Heart left ventricle (tissue), 16 donors: ENCODE results near the gene PDE7B. TPM values are rescaled to one million over a fixed set of nuclear protein-coding genes. Genes with fewer than 3 reads are reported as not detected.
"Not testable (repeated sequence)": the region's sequence is repeated elsewhere in the genome, so short reads cannot be mapped to it uniquely, and the experiment has no call there.

ENCODE experiments used
- ATAC-seq, 4 donors: fragments of 200-7000 bp; cut with Tn5 transposase; one replicate each; pipeline ENCODE4 v1.9.1; 2020 to 2022; ENCODE audit warnings: moderate library complexity in 4 of 4, mild to moderate bottlenecking in 3 of 4, moderate number of reproducible peaks in 1 of 4
- DNase-seq, 5 donors: peaks; one replicate each; pipeline ENCODE4 v3.0.0-alpha.2; 2020
- H3K27ac ChIP-seq, 12 donors: fragments of 200-600 bp; sonication (generic) in 4 of 12; one replicate each; pipeline versions ENCODE4 v1.5.0 to v1.8.0; 2016 to 2022; ENCODE audit warnings: mild to moderate bottlenecking in 2 of 12
- H3K27me3 ChIP-seq, 9 donors: fragments of 200-600 bp; sonication (generic) in 2 of 9; one replicate each; pipeline versions ENCODE4 v1.5.1 to v1.8.0; 2016 to 2022; ENCODE audit warnings: mild to moderate bottlenecking in 3 of 9
- H3K36me3 ChIP-seq, 9 donors: fragments of 200-600 bp; sonication (generic) in 2 of 9; one replicate each; pipeline versions ENCODE4 v1.5.0 to v1.8.0; 2018 to 2022; ENCODE audit warnings: mild to moderate bottlenecking in 2 of 9
- H3K4me1 ChIP-seq, 12 donors: fragments of 200-600 bp; sonication (generic) in 4 of 12; one replicate each; pipeline versions ENCODE4 v1.5.0 to v1.8.0; 2016 to 2022; ENCODE audit warnings: mild to moderate bottlenecking in 3 of 12
- H3K4me3 ChIP-seq, 12 donors: fragments of 200-600 bp; sonication (generic) in 4 of 12; one replicate each; pipeline versions ENCODE4 v1.5.0 to v1.8.0; 2017 to 2022; ENCODE audit warnings: mild to moderate bottlenecking in 9 of 12, moderate library complexity in 4 of 12
- H3K9me3 ChIP-seq, 12 donors: fragments of 200-600 bp; sonication (generic) in 4 of 12; one replicate each; pipeline versions ENCODE4 v1.5.0 to v1.8.0; 2016 to 2022; ENCODE audit warnings: mild to moderate bottlenecking in 1 of 12
- POLR2A ChIP-seq, 2 donors: fragments of 450-650 bp; IDR thresholded peaks; one replicate each; pipeline ENCODE4 v1.6.1; 2017; ENCODE audit warnings: antibody characterized with exemption in 2 of 2, mild to moderate bottlenecking in 2 of 2, moderate library complexity in 2 of 2
- WGBS, 4 donors: extraction: QIAGEN DNeasy Blood & Tissue Kit in 2 of 4; methylation state at CpG; one replicate each; pipeline versions ENCODE4 v1.1.5 to v1.1.7; 2013 to 2018; 5-methylcytosine and 5-hydroxymethylcytosine counted together
- intact Hi-C, 10 donors: fragments of 100-400 bp; cut with DNase I; formaldehyde crosslinking; loops; one replicate each; pipeline versions ENCODE4 v1.11.1 to v1.14.2; 2022
- polyA plus RNA-seq, 2 donors: library from polyadenylated mRNA; stranded (reverse); fragments of 200-250 nt; gene quantifications; one replicate each; pipeline ENCODE4 v1.2.3, GENCODE V29; 2013
- total RNA-seq, 9 donors: library from RNA; depleted of rRNA in 2 of 9; stranded (reverse); fragments of >200 nt in 2 of 9; fragmentation: NEBNext Ultra II Directional in 3 of 9; extraction: Animal tissue kit (Norgen Biotek cat#: 25700) in 3 of 9; gene quantifications; one replicate each; pipeline versions ENCODE4 v1.1.0 to v1.2.4, GENCODE V29; 2016 to 2023
- TF ChIP-seq, protein P1 (sequence below), 12 donors: fragments of 200-600 bp; sonication (generic) in 4 of 12; IDR thresholded peaks; one replicate each; pipeline versions ENCODE4 v1.5.0 to v1.8.0; 2018 to 2022; ENCODE audit warnings: antibody characterized with exemption in 12 of 12, mild to moderate bottlenecking in 5 of 12
- donor health status: ischemic (EF 13 %, LVEDD 7.1; RV severe dilation, severe dysfunction).
- donor health status: healthy with polysubstance abuse.
- donor health status: DM: no; HTN: yes; CAD: no.
- donor health status: DM: no; HTN: no; CAD: no.
- donor health status: ischemic (EF 25% LVEDD 6.9; RV normal size, moderate dysfunction).
- donor health status: ischemic (EF 25% LVEDD 5.7; RV mildly dilated, moderate dysfunction).
- donor health status: healthy.
- donor health status: DM: yes; HTN: yes; CAD: no.
- donor health status: ischemic (EF 35%, LVEDD 5.7; RV mildly dilated, moderate dysfunction).
- donor health status: nonischemic (EF 11% LVEDD 7.7; RV severe dilation, severe dysfunction).
- donor health status: DM: yes; HTN: yes; CAD: no.
- donor health status: PGD.
- donor health status: ischemic (EF 29% LVEDD 5.4; RV normal size, mild dysfunction).
- donor health status: nonischemic (EF 23%, LVEDD 6.1; RV moderate dilation, normal function).

The PDE7B gene
- total and polyA plus RNA-seq, 11 donors, result 4.4 to 29.1 (median 9.0) TPM

DNA sequence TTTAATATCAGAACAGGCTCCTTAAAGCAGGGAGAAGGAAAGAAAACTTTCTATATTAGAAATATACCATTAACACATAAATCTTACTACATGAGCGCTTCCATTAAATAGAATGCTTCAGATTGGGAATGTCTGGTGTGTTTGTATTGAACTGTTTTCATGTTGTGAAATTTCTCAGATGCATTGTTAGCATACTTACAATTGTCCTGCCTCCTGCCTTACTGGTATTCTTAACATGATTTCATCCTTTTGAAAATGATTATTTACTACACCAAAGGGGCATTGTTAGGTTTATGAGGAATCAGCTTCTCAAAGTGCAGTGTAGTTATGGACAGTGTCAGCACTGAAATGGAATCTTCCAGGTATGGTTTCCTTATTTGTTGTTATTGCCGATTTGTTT, 253.1 kb downstream of the PDE7B start:
- 62 to 89% (median 86%) methylated on average over 2 of the region's 2 CpGs for WGBS, 4 donors
- H3K4me3 ChIP-seq, result peak overlapping the region in 1 of 12 donors; percentile 16
- peaks cover 0 to 4% (median 0%) of the 10 kb centered on the region in 12 donors for H3K9me3 ChIP-seq
- TF ChIP-seq, protein P1, sequence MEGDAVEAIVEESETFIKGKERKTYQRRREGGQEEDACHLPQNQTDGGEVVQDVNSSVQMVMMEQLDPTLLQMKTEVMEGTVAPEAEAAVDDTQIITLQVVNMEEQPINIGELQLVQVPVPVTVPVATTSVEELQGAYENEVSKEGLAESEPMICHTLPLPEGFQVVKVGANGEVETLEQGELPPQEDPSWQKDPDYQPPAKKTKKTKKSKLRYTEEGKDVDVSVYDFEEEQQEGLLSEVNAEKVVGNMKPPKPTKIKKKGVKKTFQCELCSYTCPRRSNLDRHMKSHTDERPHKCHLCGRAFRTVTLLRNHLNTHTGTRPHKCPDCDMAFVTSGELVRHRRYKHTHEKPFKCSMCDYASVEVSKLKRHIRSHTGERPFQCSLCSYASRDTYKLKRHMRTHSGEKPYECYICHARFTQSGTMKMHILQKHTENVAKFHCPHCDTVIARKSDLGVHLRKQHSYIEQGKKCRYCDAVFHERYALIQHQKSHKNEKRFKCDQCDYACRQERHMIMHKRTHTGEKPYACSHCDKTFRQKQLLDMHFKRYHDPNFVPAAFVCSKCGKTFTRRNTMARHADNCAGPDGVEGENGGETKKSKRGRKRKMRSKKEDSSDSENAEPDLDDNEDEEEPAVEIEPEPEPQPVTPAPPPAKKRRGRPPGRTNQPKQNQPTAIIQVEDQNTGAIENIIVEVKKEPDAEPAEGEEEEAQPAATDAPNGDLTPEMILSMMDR (IDR thresholded peaks at IDR 0.05), result no peak
- TF ChIP-seq POLR2A (IDR thresholded peaks at IDR 0.05), result no peak
- peaks cover 0 to 3% (median 0%) of the 10 kb centered on the region in 9 donors for H3K36me3 ChIP-seq
- no peak for ATAC-seq
- DNase-seq, result no peak
- intact Hi-C loops, result loop anchor here in 7 of 10 donors (2.0 to 10.0 kb wide), 6 partner anchors 43 to 70 kb away; no protein-coding TSS in a partner anchor
- no peaks in the 10 kb centered on the region for H3K27me3 ChIP-seq
- H3K4me1 ChIP-seq, result peaks cover 0 to 78% (median 40%) of the 10 kb centered on the region in 12 donors
- H3K27ac ChIP-seq, result peak overlapping the region; percentile 67 to 90 (median 84)

DNA sequence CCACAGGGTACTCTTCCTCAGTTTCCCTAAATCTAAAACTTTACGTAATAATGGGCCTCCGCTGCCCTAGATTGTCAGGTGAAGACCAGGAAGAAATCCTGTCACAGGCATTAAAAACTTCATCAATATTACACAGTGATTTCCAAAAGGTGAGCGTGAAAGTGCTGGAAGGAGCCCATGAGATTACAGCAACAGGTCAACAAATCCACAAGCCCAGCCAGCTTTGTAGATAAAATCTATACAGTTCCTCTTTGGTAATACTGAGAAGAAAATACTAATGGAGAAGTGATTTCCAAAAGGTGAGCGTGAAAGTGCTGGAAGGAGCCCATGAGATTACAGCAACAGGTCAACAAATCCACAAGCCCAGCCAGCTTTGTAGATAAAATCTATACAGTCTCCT, 254.3 kb downstream of the PDE7B start:
- H3K27ac ChIP-seq, result peak overlapping the region in 5 of 12 donors; percentile 13 to 87 (median 80)
- not testable (repeated sequence) for H3K9me3 ChIP-seq, H3K4me3 ChIP-seq, H3K36me3 ChIP-seq, H3K27me3 ChIP-seq, DNase-seq, ATAC-seq
- 82 to 89% (median 85%) methylated on average over 4 of the region's 4 CpGs for WGBS, 4 donors
- intact Hi-C loops, result loop anchor here in 6 of 10 donors (2.0 to 10.0 kb wide), 6 partner anchors 38 to 71 kb away; no protein-coding TSS in a partner anchor
- H3K4me1 ChIP-seq, result peaks cover 0 to 77% (median 39%) of the 10 kb centered on the region in 12 donors

DNA sequence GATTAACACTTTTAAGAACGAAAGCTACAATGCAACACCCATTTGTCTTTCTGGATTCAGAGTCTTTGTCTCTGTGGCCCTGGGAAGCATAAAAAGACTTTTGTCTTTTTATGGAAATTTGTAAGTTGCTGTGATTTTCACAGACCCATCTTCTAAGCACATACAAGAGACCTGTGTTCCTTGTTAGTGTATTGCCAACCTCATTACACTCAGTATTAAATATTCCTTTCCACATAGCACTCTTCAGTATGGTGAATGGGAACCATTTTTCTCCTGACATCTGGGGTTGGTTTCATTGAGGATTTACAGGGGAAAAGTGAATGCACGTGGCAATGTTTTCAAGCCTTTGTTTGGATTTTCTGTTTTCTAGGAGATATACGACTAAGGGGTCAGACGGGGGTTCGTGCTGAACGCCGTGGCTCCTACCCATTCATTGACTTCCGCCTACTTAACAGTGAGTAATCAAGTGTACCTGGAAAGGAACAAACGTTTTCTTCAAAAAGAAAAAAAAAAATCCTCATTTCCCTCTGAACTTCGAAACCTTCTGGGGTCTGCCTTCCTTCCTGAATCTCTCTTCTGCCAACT, 257.0 kb downstream of the PDE7B start:
- no peak for ATAC-seq
- intact Hi-C loops, result loop anchor here in 5 of 10 donors (5.0 to 10.0 kb wide), 5 partner anchors 41 to 74 kb away; no protein-coding TSS in a partner anchor
- peak overlapping the region in 9 of 12 donors; percentile 23 to 80 (median 48) for H3K27ac ChIP-seq

DNA sequence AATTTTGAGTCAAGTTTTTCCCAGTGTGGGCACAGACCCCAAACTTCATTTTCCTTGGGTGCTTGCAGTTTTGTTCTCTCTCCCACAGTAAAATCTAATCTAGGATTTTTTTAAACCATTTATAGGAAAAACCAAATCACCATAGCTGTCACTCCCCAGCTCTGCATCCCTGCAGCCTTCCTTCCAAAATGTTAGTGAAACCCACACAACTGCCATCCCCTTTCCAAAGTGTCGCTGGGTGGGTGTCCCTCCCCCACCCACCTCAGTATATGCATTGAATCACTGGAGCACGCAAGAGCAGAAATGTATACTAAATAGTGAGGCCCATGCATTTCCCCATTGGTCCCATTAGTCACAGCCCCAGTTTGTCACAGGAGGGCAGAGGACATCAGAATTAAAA, 260.3 kb downstream of the PDE7B start:
- WGBS, 4 donors, result 91 to 98% (median 93%) methylated on average over 2 of the region's 2 CpGs
- no peak for DNase-seq
- TF ChIP-seq, protein P1 (IDR thresholded peaks at IDR 0.05), result no peak
- no peak for TF ChIP-seq POLR2A (IDR thresholded peaks at IDR 0.05)
- no peak for ATAC-seq
- peak overlapping the region in 1 of 12 donors; percentile 87 for H3K27ac ChIP-seq
- H3K27me3 ChIP-seq, result no peaks in the 10 kb centered on the region
- H3K4me1 ChIP-seq, result peaks cover 0 to 67% (median 25%) of the 10 kb centered on the region in 12 donors
- peaks cover 0 to 8% (median 0%) of the 10 kb centered on the region in 9 donors for H3K36me3 ChIP-seq
- H3K9me3 ChIP-seq, result no peaks in the 10 kb centered on the region
- intact Hi-C loops, result loop anchor here in 1 of 10 donors (5.0 kb wide), 1 partner anchor 35 kb away; no protein-coding TSS in a partner anchor
- no peak overlapping the region for H3K4me3 ChIP-seq

More for the DNA sequence above, 257.0 kb downstream of the PDE7B start:
- Histone ChIP-seq H3K9me3 (no peaks in the 10 kb centered on the region), H3K27me3 (no peaks in the 10 kb centered on the region), H3K36me3 (peaks cover 0 to 8% (median 0%) of the 10 kb centered on the region in 9 donors), H3K4me3 (no peak overlapping the region), H3K4me1 (peaks cover 0 to 66% (median 27%) of the 10 kb centered on the region in 12 donors)
- no peak for TF ChIP-seq POLR2A (IDR thresholded peaks at IDR 0.05)
- TF ChIP-seq, protein P1 (IDR thresholded peaks at IDR 0.05), result no peak
- WGBS, 4 donors, result 63 to 69% (median 66%) methylated on average over 10 of the region's 10 CpGs
- DNase-seq, result no peak
